Ishikawa (cell line): ENCODE results near the gene RICTOR.

Experiments
- CEBPB ChIP-seq: IDR thresholded peaks from 2 replicates; pipeline ENCODE4 v1.6.1; 2012
- CREB1 ChIP-seq: IDR thresholded peaks from 2 replicates; pipeline ENCODE4 v1.6.1; 2012; ENCODE audit warnings: low read depth
- EGR1 ChIP-seq: IDR thresholded peaks from 2 replicates; pipeline ENCODE4 v1.6.1; 2012
- EP300 ChIP-seq: IDR thresholded peaks from 2 replicates; pipeline ENCODE4 v1.6.1; 2012; ENCODE audit warnings: borderline replicate concordance
- FOXM1 ChIP-seq: IDR thresholded peaks from 2 replicates; pipeline ENCODE4 v1.6.1; 2012; ENCODE audit warnings: low read depth, borderline replicate concordance
- NFIC ChIP-seq: IDR thresholded peaks from 2 replicates; pipeline ENCODE4 v1.6.1; 2012
- RAD21 ChIP-seq: IDR thresholded peaks from 2 replicates; pipeline ENCODE4 v1.6.1; 2012; ENCODE audit warnings: low read depth
- TAF1 ChIP-seq: IDR thresholded peaks from 2 replicates; pipeline ENCODE4 v1.6.1; 2012; ENCODE audit warnings: low read depth, mild to moderate bottlenecking
- TCF12 ChIP-seq: IDR thresholded peaks from 2 replicates; pipeline ENCODE4 v1.6.1; 2012; ENCODE audit warnings: low read depth
- TEAD4 ChIP-seq: IDR thresholded peaks from 2 replicates; pipeline ENCODE4 v1.6.1; 2012
- YY1 ChIP-seq: IDR thresholded peaks from 2 replicates; pipeline ENCODE4 v1.6.1; 2012; ENCODE audit warnings: low read depth
- ZBTB7A ChIP-seq: IDR thresholded peaks from 2 replicates; pipeline ENCODE4 v1.6.1; 2012; ENCODE audit warnings: low read depth
- TF ChIP-seq, protein P1 (sequence below): IDR thresholded peaks from 2 replicates; pipeline ENCODE4 v1.6.1; 2012
- TF ChIP-seq, protein P2 (sequence below): IDR thresholded peaks from 2 replicates; pipeline ENCODE4 v1.6.1; 2012
- TF ChIP-seq, protein P3 (sequence below): IDR thresholded peaks from 2 replicates; pipeline ENCODE4 v1.6.1; 2012; ENCODE audit warnings: low read depth, mild to moderate bottlenecking

Gene RICTOR

DNA sequence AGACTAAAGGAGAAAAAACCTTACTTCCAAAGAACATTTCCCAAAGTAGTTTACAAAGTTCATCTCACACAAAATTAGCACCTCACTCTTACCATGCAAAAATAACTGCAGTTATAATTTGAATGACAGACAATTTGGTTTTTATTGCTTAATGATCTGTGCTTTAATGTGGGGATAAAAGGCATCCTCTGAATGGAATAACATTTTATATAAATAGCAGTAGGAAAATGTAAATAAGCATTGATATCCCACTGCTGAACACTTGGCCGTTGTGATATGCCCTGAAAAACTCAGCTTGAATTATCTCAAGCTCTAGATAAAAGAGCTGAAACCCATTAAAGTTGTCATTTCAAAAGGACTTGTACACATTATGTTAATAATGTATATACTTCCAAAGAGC, 135.2 kb downstream of the RICTOR start:
- TF ChIP-seq RAD21 (no peak), NFIC (no peak), EP300 (no peak), TCF12 (no peak), ZBTB7A (no peak), EGR1 (no peak), TEAD4 (no peak), FOXM1 (no peak), CEBPB (no peak), YY1 (no peak), TAF1 (no peak), CREB1 (no peak)
- TF ChIP-seq, protein P1, sequence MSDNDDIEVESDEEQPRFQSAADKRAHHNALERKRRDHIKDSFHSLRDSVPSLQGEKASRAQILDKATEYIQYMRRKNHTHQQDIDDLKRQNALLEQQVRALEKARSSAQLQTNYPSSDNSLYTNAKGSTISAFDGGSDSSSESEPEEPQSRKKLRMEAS, result no peak
- TF ChIP-seq, protein P2, sequence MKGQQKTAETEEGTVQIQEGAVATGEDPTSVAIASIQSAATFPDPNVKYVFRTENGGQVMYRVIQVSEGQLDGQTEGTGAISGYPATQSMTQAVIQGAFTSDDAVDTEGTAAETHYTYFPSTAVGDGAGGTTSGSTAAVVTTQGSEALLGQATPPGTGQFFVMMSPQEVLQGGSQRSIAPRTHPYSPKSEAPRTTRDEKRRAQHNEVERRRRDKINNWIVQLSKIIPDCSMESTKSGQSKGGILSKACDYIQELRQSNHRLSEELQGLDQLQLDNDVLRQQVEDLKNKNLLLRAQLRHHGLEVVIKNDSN, result no peak
- TF ChIP-seq, protein P3, sequence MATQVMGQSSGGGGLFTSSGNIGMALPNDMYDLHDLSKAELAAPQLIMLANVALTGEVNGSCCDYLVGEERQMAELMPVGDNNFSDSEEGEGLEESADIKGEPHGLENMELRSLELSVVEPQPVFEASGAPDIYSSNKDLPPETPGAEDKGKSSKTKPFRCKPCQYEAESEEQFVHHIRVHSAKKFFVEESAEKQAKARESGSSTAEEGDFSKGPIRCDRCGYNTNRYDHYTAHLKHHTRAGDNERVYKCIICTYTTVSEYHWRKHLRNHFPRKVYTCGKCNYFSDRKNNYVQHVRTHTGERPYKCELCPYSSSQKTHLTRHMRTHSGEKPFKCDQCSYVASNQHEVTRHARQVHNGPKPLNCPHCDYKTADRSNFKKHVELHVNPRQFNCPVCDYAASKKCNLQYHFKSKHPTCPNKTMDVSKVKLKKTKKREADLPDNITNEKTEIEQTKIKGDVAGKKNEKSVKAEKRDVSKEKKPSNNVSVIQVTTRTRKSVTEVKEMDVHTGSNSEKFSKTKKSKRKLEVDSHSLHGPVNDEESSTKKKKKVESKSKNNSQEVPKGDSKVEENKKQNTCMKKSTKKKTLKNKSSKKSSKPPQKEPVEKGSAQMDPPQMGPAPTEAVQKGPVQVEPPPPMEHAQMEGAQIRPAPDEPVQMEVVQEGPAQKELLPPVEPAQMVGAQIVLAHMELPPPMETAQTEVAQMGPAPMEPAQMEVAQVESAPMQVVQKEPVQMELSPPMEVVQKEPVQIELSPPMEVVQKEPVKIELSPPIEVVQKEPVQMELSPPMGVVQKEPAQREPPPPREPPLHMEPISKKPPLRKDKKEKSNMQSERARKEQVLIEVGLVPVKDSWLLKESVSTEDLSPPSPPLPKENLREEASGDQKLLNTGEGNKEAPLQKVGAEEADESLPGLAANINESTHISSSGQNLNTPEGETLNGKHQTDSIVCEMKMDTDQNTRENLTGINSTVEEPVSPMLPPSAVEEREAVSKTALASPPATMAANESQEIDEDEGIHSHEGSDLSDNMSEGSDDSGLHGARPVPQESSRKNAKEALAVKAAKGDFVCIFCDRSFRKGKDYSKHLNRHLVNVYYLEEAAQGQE, result no peak

DNA sequence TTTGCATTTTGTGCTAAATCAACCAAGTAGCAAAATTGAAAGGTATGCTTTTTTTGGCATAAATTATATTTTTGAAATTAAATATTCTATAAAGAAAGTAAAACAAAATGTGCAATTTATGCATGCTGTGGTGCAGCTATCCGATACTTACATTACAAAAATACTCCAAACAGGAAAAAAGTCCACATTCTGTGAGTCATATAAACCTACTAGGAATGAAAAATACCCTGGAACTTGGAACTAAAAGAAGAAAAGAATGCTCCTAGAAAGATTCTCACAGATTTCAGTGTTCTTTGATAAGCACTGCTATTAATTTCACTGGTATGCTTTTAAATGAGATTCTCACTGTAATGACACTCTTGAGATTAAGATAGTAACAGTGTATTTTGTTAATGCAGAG, 135.8 kb downstream of the RICTOR start:
- no peak for TF ChIP-seq CEBPB
- TF ChIP-seq YY1, result no peak
- TF ChIP-seq EGR1, result no peak
- no peak for TF ChIP-seq FOXM1
- no peak for TF ChIP-seq TAF1
- TF ChIP-seq, protein P3, result no peak
- TF ChIP-seq NFIC, result no peak
- TF ChIP-seq, protein P2, result no peak
- no peak for TF ChIP-seq CREB1
- no peak for TF ChIP-seq ZBTB7A
- no peak for TF ChIP-seq TCF12
- TF ChIP-seq, protein P1, result no peak

DNA sequence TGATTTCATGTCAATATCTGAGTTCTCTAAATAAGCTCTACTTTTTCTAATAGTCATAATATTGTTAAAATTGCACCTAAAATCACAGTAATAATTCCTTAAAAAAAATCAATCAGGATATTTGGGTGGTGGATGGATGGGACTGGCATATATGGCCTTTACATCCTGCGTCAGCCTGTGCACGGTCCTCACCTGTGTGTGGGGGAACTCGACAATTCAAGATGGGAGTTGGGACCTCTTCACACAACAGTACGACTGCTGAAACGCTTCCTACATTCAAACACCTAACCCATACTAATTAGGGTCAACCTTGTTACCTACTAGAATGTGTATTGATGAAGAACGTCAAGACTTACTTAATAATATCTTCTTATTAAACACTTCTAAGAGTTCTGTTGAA, 137.9 kb downstream of the RICTOR start:
- TF ChIP-seq NFIC (no peak), ZBTB7A (no peak), CEBPB (no peak), TEAD4 (no peak), CREB1 (no peak), FOXM1 (no peak), YY1 (no peak), RAD21 (no peak)
- TF ChIP-seq, protein P1, result no peak
- TF ChIP-seq, protein P3, result no peak
- TF ChIP-seq, protein P2, result no peak

DNA sequence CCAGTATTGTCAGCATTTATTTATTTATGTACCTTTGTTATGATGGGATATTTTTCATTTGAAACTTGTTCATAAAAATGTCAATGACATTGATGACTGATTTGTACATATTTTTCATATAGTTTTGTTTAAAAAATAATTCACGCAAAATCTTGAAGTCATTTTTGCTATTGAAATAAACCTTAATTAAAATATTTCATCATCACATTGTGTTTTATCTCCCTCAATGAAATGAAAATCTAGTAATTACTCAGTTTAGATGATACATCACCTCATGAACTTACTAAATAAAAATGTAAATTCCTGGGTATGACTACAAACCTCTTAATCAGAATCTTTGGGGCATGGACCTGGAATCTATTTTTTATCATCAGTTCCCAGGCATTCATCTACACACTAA, 138.8 kb downstream of the RICTOR start:
- TF ChIP-seq, protein P2, result no peak
- TF ChIP-seq NFIC, result no peak
- no peak for TF ChIP-seq FOXM1
- no peak for TF ChIP-seq EP300
- no peak for TF ChIP-seq RAD21
- no peak for TF ChIP-seq TAF1
- TF ChIP-seq YY1, result no peak
- no peak for TF ChIP-seq TEAD4
- no peak for TF ChIP-seq CEBPB
- no peak for TF ChIP-seq CREB1
- TF ChIP-seq EGR1, result no peak
- TF ChIP-seq, protein P3, result no peak
- no peak for TF ChIP-seq TCF12
- TF ChIP-seq, protein P1, result no peak
- TF ChIP-seq ZBTB7A, result no peak
